ENCODE results near the gene LILRA5. TPM values are rescaled to one million over a fixed set of nuclear protein-coding genes. Genes with fewer than 3 reads are reported as not detected.

LILRA5 gene
- total and polyA plus RNA-seq, 2 of the 4 experiments (the other 2 are of a cell fraction), result not detected

DNA sequence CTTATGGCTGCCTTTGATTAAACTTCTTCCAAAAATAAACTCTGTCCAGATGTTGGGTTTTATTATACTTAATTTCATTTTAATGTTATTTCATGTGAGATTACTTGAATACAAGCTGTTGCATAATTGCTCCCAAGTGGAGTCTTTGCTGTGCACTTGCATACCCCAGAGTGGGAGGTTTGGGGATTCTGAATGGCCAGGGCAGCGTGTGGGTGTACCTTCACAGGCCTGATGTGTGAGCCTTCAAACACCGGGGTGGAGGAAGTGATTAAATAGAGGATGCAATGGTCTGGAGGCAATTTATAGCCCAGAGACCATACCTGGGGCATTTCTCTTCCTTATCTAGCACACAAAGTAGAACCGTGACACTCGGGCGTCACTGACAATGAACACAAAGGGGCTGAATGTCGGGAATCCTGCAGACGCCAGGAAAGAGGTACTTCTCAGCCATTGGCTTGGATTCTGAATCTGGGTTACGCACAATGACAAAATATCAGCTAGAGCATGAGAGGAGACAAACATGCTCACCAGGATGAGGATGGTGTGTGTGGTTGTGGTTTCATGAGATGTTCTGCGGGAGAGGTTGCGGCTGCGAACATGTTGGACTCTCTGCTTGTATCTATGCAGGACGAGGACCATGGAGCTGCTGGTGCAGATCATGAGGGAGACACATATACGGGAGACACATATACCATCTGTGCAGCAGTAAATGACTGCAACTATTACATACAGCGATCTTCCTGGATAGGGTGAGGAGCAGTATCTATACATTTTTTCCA is 7.1 kb upstream of the LILRA5 start:
- no peak overlapping the region for H4K8ac ChIP-seq (ENCODE audit: low read depth in 2 of 2, low read length in 2 of 2)
- H3K4me3 ChIP-seq (ENCODE audit: insufficient read depth, low read depth, low read length), result no peak overlapping the region
- H3K27me3 ChIP-seq (ENCODE audit: control insufficient read depth, insufficient read depth, low read length), result no peaks in the 10 kb centered on the region
- no peaks in the 10 kb centered on the region for H3K9me3 ChIP-seq (ENCODE audit: control insufficient read depth, insufficient read depth, low read length)
- no peaks in the 10 kb centered on the region for H3K79me1 ChIP-seq (ENCODE audit: low read depth in 1 of 2, low read length in 2 of 2)
- WGBS, 2 experiments (ENCODE audit: extremely low coverage in 2 of 2, insufficient read length in 1 of 2), result 58% methylated on average over 4 of the region's 14 CpGs; no CpG with 5 or more reads in 1 of the 2 experiments
- H3K9ac ChIP-seq (ENCODE audit: low read depth, low read length), result no peak overlapping the region
- no peaks in the 10 kb centered on the region for H3K9me1 ChIP-seq (ENCODE audit: insufficient read depth, low read length)
- no peaks in the 10 kb centered on the region for H3K36me3 ChIP-seq (ENCODE audit: control insufficient read depth, insufficient read depth, low read length)
- POLR2A ChIA-PET (ENCODE audit: unreplicated experiment), result no interaction called here
- H3K56ac ChIP-seq (ENCODE audit: extremely low read depth, insufficient read depth, low read length), result no peak overlapping the region
- dilution Hi-C loops (cut with HindIII; ENCODE audit: low sequenced_read_pairs, unreplicated experiment) (no loop called here), intact Hi-C loops (cut with micrococcal nuclease) (no loop called here), in situ Hi-C loops (cut with MboI; ENCODE audit: low sequenced_read_pairs) (no loop called here)
- no peak overlapping the region for H2AFZ ChIP-seq (replicated peaks; ENCODE audit: low read length, poor library complexity)
- no peak overlapping the region for H3K4ac ChIP-seq (ENCODE audit: low read depth, low read length)
- ATAC-seq (ENCODE audit: low read depth) (no peak), DNase-seq (no peak)
- no peak overlapping the region for H3K23ac ChIP-seq (ENCODE audit: low read depth, low read length)
- H2BK15ac ChIP-seq (ENCODE audit: low read depth, low read length), result no peak overlapping the region
- no peak overlapping the region for H2BK20ac ChIP-seq (ENCODE audit: low read depth, low read length)
- no peak overlapping the region for H4K5ac ChIP-seq (ENCODE audit: low read depth, low read length)
- BruUV-seq (replicated peaks), result no TSS peak
- H2AK5ac ChIP-seq (ENCODE audit: low read depth, low read length), result no peak overlapping the region
- H3K14ac ChIP-seq (replicated peaks; ENCODE audit: low read depth, low read length), result no peak overlapping the region
- H4K91ac ChIP-seq (ENCODE audit: insufficient read depth, low read depth, low read length), result no peak overlapping the region
- CTCF ChIA-PET, result no interaction called here
- no peak overlapping the region for H3K27ac ChIP-seq (ENCODE audit: insufficient read depth, low read length)
- H2AK9ac ChIP-seq (replicated peaks; ENCODE audit: low read depth, low read length, poor library complexity), result no peak overlapping the region
- H3K4me2 ChIP-seq (ENCODE audit: low read depth, low read length), result no peak overlapping the region
- no peaks in the 10 kb centered on the region for H3K4me1 ChIP-seq (ENCODE audit: control insufficient read depth, insufficient read depth, low read length)
- no peaks in the 10 kb centered on the region for H4K20me1 ChIP-seq (ENCODE audit: insufficient read depth, low read length)
- TF ChIP-seq NFE2L2 (IDR thresholded peaks at IDR 0.05; ENCODE audit: low read depth, low read length), result no peak
- TF ChIP-seq FOS (IDR thresholded peaks at IDR 0.05; ENCODE audit: low read depth, low read length), result no peak
- H2BK5ac ChIP-seq (ENCODE audit: low read depth, low read length, poor library complexity, severe bottlenecking), result no peak overlapping the region
- no peak overlapping the region for H2BK120ac ChIP-seq (ENCODE audit: low read depth, low read length)
- no peak overlapping the region for H3K18ac ChIP-seq (ENCODE audit: low read depth, low read length)

All from IMR-90 (cell line).